OCI-LY3 (cell line): Measurements from ENCODE around the gene R3HDM1.
"Not testable (repeated sequence)": the region's sequence is repeated elsewhere in the genome, so short reads cannot be mapped to it uniquely, and the experiment has no call there.

ENCODE experiments used
- H2AFZ ChIP-seq: fragments of 200-600, 300-600 bp; shearing (Covaris generic); 2 replicates; pipeline ENCODE4 v1.6.0; 2014; ENCODE audit warnings: antibody characterized with exemption, low read depth, low read length
- H3K27ac ChIP-seq: fragments of 200-600, 300-600 bp; sonication (generic); 2 replicates; pipeline ENCODE4 v1.5.1; 2014; ENCODE audit warnings: mild to moderate bottlenecking, low read length, moderate library complexity, mixed read lengths
- H3K27me3 ChIP-seq: fragments of 200-600, 300-600 bp; sonication (generic); 2 replicates; pipeline ENCODE4 v1.6.1; 2014; ENCODE audit warnings: low read depth, low read length, mixed read lengths
- H3K36me3 ChIP-seq: fragments of 200-600, 300-600 bp; sonication (generic); replicated peaks from 2 replicates; pipeline ENCODE3; 2014; ENCODE audit warnings: low read depth, low read length, mixed read lengths
- H3K4me1 ChIP-seq: fragments of 300-600, 200-600 bp; sonication (generic); 2 replicates; pipeline ENCODE4 v1.6.1; 2014; ENCODE audit warnings: low read length, mixed read lengths
- H3K4me2 ChIP-seq: fragments of 200-600, 300-600 bp; sonication (generic); 2 replicates; pipeline ENCODE4 v1.6.1; 2014; ENCODE audit warnings: low read length, mixed read lengths
- H3K4me3 ChIP-seq: fragments of 300-600, 200-600 bp; sonication (generic); 2 replicates; pipeline ENCODE4 v1.5.1; 2014; ENCODE audit warnings: antibody characterized with exemption, mild to moderate bottlenecking, low read length, moderate library complexity
- H3K79me2 ChIP-seq: fragments of 300-600, 200-600 bp; shearing (Covaris generic); 2 replicates; pipeline ENCODE4 v1.6.1; 2014; ENCODE audit warnings: mild to moderate bottlenecking, low read length, mixed read lengths
- H3K9ac ChIP-seq: fragments of 300-600, 200-600 bp; shearing (Covaris generic); 2 replicates; pipeline ENCODE4 v1.6.0; 2014; ENCODE audit warnings: mild to moderate bottlenecking, low read length, moderate library complexity
- H3K9me3 ChIP-seq: fragments of 200-600, 300-600 bp; shearing (Covaris generic); 2 replicates; pipeline ENCODE4 v1.6.1; 2014; ENCODE audit warnings: low read length, mixed read lengths; ENCODE audit not compliant: insufficient read depth
- H4K20me1 ChIP-seq: fragments of 200-600, 300-600 bp; sonication (generic); 2 replicates; pipeline ENCODE4 v1.6.1; 2016; ENCODE audit warnings: low read length, mixed read lengths; ENCODE audit not compliant: insufficient read depth
- EZH2phosphoT487 ChIP-seq: fragments of 200-600 bp; shearing (Covaris generic); IDR thresholded peaks from 2 replicates; pipeline ENCODE4 v1.6.1; 2018; ENCODE audit warnings: antibody characterized with exemption, mixed run types, low read depth
- TF ChIP-seq, protein P1 (sequence below): fragments of 200-600, 300-600 bp; sonication (generic); IDR thresholded peaks from 2 replicates; pipeline ENCODE4 v1.5.1; 2014; ENCODE audit warnings: antibody characterized with exemption, low read length, low read depth

R3HDM1 gene

GRCh38 chr2:135525786-135526185 lies 5.5 kb upstream of the R3HDM1 start:
- Histone ChIP-seq H3K36me3 (peaks cover 12% of the 10 kb centered on the region), H3K9me3 (no peaks in the 10 kb centered on the region), H3K4me3 (no peak overlapping the region), H3K27me3 (no peaks in the 10 kb centered on the region), H3K9ac (no peak overlapping the region), H4K20me1 (no peaks in the 10 kb centered on the region), H3K4me1 (peaks cover 6% of the 10 kb centered on the region; the same call in 1 of the 2 replicates), H3K27ac (no peak overlapping the region), H2AFZ (no peak overlapping the region), H3K79me2 (peaks cover 26% of the 10 kb centered on the region), H3K4me2 (no peak overlapping the region)
- no peak for TF ChIP-seq EZH2phosphoT487
- TF ChIP-seq, protein P1, sequence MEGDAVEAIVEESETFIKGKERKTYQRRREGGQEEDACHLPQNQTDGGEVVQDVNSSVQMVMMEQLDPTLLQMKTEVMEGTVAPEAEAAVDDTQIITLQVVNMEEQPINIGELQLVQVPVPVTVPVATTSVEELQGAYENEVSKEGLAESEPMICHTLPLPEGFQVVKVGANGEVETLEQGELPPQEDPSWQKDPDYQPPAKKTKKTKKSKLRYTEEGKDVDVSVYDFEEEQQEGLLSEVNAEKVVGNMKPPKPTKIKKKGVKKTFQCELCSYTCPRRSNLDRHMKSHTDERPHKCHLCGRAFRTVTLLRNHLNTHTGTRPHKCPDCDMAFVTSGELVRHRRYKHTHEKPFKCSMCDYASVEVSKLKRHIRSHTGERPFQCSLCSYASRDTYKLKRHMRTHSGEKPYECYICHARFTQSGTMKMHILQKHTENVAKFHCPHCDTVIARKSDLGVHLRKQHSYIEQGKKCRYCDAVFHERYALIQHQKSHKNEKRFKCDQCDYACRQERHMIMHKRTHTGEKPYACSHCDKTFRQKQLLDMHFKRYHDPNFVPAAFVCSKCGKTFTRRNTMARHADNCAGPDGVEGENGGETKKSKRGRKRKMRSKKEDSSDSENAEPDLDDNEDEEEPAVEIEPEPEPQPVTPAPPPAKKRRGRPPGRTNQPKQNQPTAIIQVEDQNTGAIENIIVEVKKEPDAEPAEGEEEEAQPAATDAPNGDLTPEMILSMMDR, result no peak

DNA sequence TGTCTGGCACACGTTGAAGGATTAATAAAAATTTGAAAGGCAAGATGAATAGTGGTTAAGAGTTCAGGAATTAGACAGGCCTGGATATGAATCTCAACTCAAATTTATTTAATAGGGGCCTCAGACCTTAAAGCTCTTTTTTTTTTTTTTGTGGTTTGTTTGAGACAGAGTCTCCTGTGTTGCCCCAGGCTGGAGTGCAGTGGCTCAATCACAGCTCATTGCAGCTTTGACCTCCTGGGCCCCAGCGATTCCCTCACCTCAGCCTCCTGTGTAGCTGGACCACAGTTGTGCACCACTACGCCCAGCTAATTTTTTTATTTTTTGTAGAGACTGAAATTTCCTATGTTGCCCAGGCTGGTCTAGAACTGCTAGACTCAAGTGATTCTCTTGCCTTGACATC lies 3.3 kb upstream of the R3HDM1 start:
- H2AFZ ChIP-seq, result no peak overlapping the region
- no peak overlapping the region for H3K27ac ChIP-seq
- peaks cover 7% of the 10 kb centered on the region for H3K36me3 ChIP-seq
- H3K79me2 ChIP-seq, result peaks cover 42% of the 10 kb centered on the region
- peaks cover 4% of the 10 kb centered on the region; the same call in 1 of the 2 replicates for H4K20me1 ChIP-seq
- no peaks in the 10 kb centered on the region for H3K27me3 ChIP-seq
- H3K9ac ChIP-seq, result no peak overlapping the region
- no peaks in the 10 kb centered on the region for H3K9me3 ChIP-seq
- no peak for TF ChIP-seq EZH2phosphoT487
- TF ChIP-seq, protein P1, result no peak
- H3K4me1 ChIP-seq, result peaks cover 11% of the 10 kb centered on the region
- no peak overlapping the region for H3K4me2 ChIP-seq
- H3K4me3 ChIP-seq, result no peak overlapping the region

- no peaks in the 10 kb centered on the region for H3K36me3 ChIP-seq
- no peak for TF ChIP-seq EZH2phosphoT487
- TF ChIP-seq, protein P1, result no peak
These were observed 712 bp upstream of the R3HDM1 start, which contains the start of gene ZRANB3 for GRCh38 chr2:135530313-135531230. Gene ZRANB3, minus strand, starts transcription at chr2:135531218.

DNA sequence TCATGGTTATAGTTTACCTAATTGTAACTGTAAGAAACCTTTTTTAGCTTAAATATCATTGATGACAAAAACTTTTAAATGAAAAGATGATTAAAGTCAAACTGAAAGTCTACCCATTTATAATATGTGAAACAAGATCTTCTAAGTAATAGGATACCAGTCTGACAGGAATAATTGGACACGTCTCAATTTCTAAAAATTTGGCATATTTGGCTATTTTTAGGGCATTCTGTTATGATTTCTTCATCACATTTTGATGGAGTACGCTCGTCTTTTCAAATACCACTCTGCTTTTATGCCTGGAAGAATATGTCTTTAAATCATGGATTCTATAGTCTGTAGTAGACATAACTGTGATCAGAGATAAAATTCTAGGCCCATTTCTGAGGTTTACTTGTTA lies 1.3 kb downstream of the R3HDM1 start:
- TF ChIP-seq, protein P1, result no peak
- TF ChIP-seq EZH2phosphoT487, result no peak
- peaks cover 9% of the 10 kb centered on the region for H3K36me3 ChIP-seq
- peaks cover 81% of the 10 kb centered on the region for H3K79me2 ChIP-seq
- no peaks in the 10 kb centered on the region for H3K27me3 ChIP-seq
- H3K4me2 ChIP-seq, result peak overlapping the region; percentile 65
- H3K9ac ChIP-seq, result peak overlapping the region; percentile 75
- H4K20me1 ChIP-seq, result peaks cover 9% of the 10 kb centered on the region; the same call in 1 of the 2 replicates
- H3K9me3 ChIP-seq, result no peaks in the 10 kb centered on the region
- peak overlapping the region; percentile 94 for H3K4me3 ChIP-seq
- no peak overlapping the region for H3K27ac ChIP-seq
- no peak overlapping the region for H2AFZ ChIP-seq
- peaks cover 15% of the 10 kb centered on the region for H3K4me1 ChIP-seq

More at GRCh38 chr2:135530313-135531230, 712 bp upstream of the R3HDM1 start, which contains the start of gene ZRANB3:
- peak within 1 kb of the TSS; percentile 96 for H3K9ac ChIP-seq
- no peaks in the 10 kb centered on the region for H3K27me3 ChIP-seq
- H3K4me2 ChIP-seq, result peak within 1 kb of the TSS; percentile 74
- H3K9me3 ChIP-seq, result no peaks in the 10 kb centered on the region
- peak within 1 kb of the TSS; percentile 92 for H3K27ac ChIP-seq
- peak within 1 kb of the TSS; percentile 97 for H2AFZ ChIP-seq
- peaks cover 15% of the 10 kb centered on the region for H3K4me1 ChIP-seq
- H4K20me1 ChIP-seq, result peaks cover 9% of the 10 kb centered on the region; the same call in 1 of the 2 replicates
- peak within 1 kb of the TSS; percentile 94 for H3K4me3 ChIP-seq
- peaks cover 62% of the 10 kb centered on the region for H3K79me2 ChIP-seq

- Histone ChIP-seq H3K79me2 (peaks cover 80% of the 10 kb centered on the region), H3K36me3 (peaks cover 14% of the 10 kb centered on the region), H3K4me1 (peaks cover 15% of the 10 kb centered on the region)
- H3K9ac ChIP-seq, H4K20me1 ChIP-seq, H3K4me3 ChIP-seq, H3K4me2 ChIP-seq, H3K9me3 ChIP-seq, H3K27ac ChIP-seq, H2AFZ ChIP-seq, H3K27me3 ChIP-seq: not testable (repeated sequence)
These were observed 2.3 kb downstream of the R3HDM1 start for GRCh38 chr2:135533545-135533944.
